DMS53 treated with DMSO at 0.1 percent for 48 hours (cell line): Measurements from ENCODE around the gene ZNF287.

Experiments
- DNase-seq: peaks from one replicate; lab custom pipeline; 2025; ENCODE audit not compliant: unreplicated experiment; lab: John Stamatoyannopoulos, UW

The ZNF287 gene

GRCh38 chr17:16517477-16517876, 51.5 kb downstream of the ZNF287 start:
- DNase-seq, result no peak

- DNase-seq, result peak; percentile 6
Observed at GRCh38 chr17:16516594-16517051, 52.4 kb downstream of the ZNF287 start.

GRCh38 chr17:16515933-16516332, 53.1 kb downstream of the ZNF287 start:
- no peak for DNase-seq

GRCh38 chr17:16513873-16514272, 55.1 kb downstream of the ZNF287 start:
- DNase-seq, result no peak

GRCh38 chr17:16512011-16512410, 57.0 kb downstream of the ZNF287 start:
- DNase-seq, result no peak

- DNase-seq, result no peak
Observed at GRCh38 chr17:16511593-16511992, 57.4 kb downstream of the ZNF287 start.

GRCh38 chr17:16507918-16508533, 61.0 kb downstream of the ZNF287 start:
- no peak for DNase-seq

GRCh38 chr17:16506188-16506587, 62.8 kb downstream of the ZNF287 start:
- DNase-seq, result no peak

- DNase-seq, result no peak
Observed at GRCh38 chr17:16504984-16505383, 64.0 kb downstream of the ZNF287 start.
